HG02885 (cell line): Measurements from ENCODE around the gene RNU1-4.
"Not testable (repeated sequence)": the region's sequence is repeated elsewhere in the genome, so short reads cannot be mapped to it uniquely, and the experiment has no call there.

Experiments
- ATAC-seq: cut with Tn5 transposase; IDR thresholded peaks from one replicate; pipeline ENCODE4 v1.9.1; 2021; ENCODE audit warnings: mild to moderate bottlenecking; ENCODE audit not compliant: unreplicated experiment, poor library complexity

Gene RNU1-4

DNA sequence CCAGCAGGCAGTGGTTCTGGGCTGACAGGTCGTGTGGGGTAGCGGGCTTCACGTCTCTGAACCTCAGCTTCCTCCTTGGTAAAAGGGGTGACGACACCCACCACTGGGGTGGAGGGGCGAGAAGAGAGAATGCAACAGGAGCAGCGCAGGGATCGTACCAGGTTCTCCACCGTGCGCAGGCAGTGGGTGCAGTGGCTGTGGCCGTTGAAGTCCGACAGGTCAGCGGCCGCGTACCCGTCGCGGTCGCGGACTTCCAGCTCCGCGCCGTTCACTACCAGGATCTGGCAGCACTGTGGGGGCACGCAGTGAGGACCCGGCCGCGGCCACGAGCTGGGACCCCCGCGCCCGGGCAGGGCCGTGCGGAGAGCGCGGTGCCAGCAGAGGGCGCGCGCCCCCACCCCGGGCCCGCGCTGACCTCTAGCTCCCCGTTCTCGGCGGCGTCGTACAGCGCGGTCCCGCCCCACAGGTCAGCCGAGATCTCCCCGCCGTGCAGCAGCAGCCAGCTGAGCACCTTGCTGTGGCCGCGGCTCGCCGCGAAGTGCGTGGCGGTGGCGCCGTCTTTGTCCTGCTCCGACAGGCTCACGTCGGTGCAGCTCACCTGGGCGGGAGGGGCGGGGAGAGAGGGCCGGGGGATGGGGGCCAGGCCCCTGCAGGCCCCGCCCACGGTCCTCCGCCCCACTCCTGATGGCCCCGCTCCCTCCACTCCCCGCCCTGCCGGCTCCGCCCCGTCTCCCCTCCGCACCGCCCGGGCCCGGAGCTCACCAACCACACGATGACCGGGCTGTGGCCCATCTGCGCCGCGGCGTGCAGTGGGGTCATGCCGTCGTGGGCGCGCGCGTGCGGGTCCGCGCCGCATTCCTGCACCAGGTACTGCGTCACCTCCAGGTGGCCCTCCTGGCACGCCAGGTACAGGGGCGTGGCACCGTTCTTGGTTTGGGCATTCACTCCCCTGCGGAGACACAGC, 32.9 kb upstream of the RNU1-4 start:
- ATAC-seq = not testable (repeated sequence)

DNA sequence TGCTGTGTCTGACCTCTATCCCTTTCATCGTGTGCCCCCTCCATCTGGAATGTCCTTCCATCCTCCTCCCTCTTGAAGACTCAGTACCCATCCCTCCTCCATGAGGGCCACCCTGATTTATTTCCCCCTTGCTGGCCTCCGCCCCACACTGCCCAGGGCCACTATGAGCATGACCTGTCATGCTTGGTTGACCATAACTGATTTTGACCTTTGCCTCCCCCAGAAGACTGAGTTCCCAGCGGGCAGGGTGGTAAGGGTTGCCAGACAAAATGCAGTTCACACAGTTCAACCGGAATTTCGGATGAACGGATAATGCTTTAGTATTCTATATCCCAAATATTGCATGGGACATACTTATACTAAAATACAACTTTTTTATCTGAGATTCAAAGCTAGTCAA, 31.6 kb upstream of the RNU1-4 start:
- ATAC-seq = not testable (repeated sequence)

- ATAC-seq = not testable (repeated sequence)
Observed at GRCh38 chr1:16709659-16710087, 30.6 kb upstream of the RNU1-4 start.

DNA sequence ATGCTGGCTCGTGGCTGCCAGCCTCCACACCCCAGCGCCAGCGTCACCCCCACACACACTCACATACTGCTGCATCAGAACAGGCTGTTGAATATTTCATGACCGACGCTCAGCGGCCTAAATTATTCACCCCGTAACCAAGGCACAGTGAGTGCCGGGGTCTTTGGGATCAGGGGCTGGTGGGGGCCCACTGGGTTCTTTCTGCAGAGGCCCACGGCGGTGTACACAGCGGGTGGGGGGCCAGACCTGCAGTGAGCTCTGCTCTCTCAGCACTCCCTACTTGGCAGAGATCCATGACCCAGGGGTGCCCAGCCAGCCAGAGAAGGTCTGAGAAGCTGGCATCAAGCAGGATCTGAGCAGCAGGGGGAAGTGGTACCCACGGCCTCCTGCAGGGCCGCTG, 29.7 kb upstream of the RNU1-4 start:
- not testable (repeated sequence) for ATAC-seq

GRCh38 chr1:16712131-16712530, 28.2 kb upstream of the RNU1-4 start:
- ATAC-seq = not testable (repeated sequence)

DNA sequence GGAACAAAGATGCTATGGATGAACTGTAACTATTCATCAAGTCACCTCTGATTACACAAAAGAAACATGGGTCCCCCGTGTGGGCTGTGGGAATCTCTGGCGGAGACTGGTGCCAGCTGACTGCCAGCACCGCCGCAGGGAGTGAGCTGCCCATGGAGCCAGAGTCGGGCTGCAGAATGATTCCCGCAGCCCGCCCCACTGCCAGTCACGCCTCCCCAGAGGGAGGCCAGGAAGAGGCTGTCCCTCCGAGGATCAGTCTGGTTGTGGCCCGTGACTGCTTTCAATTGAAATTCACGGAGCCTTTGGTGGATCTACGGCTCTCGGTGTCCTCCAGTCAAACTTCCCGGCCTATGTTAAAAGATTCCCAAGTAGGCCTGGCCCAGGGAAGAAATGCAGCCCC, 27.7 kb upstream of the RNU1-4 start:
- not testable (repeated sequence) for ATAC-seq

GRCh38 chr1:16712984-16713383, 27.3 kb upstream of the RNU1-4 start:
- ATAC-seq = not testable (repeated sequence)

GRCh38 chr1:16713480-16713879, 26.8 kb upstream of the RNU1-4 start:
- not testable (repeated sequence) for ATAC-seq

- ATAC-seq = no peak
Observed at GRCh38 chr1:16716691-16717335, 23.5 kb upstream of the RNU1-4 start.

GRCh38 chr1:16717336-16718098, 22.8 kb upstream of the RNU1-4 start:
- no peak for ATAC-seq

- not testable (repeated sequence) for ATAC-seq
Observed at GRCh38 chr1:16718099-16718907, 22.0 kb upstream of the RNU1-4 start.

- no peak for ATAC-seq
Observed at GRCh38 chr1:16718908-16719533, 21.3 kb upstream of the RNU1-4 start.

GRCh38 chr1:16719571-16720350, 20.6 kb upstream of the RNU1-4 start:
- no peak for ATAC-seq

DNA sequence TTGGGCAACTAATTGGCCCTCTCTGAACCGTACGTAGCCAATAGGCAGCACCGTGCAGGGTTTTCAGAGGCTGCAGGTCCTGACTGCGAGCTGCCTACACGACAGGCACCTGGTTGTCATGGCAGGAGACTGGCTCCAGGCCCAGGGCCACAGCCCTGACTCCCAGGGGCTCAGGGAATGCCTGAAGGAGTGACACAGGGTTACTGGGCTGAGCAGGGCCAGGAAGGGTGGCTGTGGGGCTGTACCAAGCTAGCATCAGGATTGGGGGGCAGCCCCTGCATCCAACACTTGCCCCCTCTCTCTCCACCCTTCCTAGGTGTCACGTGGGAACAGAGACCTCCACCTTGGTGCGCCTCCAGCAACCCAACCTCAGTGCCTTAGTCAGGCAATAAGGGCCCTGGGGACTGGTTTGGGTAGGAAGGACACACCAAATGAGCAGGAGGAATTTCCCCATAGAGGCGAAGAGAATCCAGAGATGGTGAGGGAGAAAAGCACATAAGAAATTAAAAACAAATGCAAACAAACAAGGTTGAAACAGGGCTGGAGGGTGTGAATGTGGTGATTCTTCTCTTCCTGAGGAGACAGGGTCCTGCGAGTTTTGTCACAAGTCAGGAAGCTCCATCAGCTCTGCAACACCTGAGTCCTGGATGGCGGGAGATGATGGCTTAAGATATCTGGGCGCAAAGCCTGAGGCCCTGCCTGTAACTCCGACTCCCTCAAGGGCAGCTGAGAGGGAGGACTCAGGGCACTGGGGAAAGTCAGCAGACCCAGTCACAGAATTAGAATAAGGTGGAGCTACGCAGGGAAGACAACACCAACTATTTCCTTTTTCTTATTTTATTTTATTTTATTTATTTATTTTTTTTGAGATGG, 19.7 kb upstream of the RNU1-4 start:
- ATAC-seq = no peak

DNA sequence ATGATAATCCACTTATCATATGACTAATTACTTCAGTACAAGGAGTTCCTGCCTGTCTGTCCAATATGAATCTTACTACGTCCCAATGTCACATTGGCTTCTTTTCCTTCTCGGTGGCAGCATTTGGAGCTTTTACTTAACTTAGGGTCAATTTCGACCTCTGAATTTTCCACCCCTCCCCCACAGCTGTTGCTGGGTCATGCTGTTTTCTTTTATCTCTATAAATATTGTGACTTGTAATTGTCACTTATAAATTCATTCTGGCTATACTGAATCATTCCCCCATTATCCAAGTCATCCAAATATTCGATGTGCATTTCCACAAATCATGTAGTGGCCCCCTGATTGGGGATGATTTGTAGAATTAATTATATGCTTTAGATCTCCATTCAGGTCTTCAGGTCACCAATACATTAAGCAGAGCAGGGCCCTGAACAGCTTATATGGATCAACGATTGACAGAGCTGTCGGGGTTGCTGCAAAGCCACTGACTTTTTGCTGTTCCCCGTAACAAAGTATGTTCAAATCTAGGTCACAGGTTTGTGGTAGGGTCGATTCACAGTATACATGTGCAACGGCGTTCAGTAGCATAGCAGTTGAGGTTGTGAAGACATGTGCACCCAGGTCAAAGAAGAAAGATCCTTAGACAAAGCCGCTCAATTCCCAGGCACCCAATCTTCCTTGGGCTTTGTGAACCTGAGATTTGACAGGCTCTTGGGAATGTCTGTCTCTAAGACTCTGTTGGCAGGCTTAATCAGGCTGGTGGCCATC, 18.3 kb upstream of the RNU1-4 start:
- ATAC-seq = no peak

DNA sequence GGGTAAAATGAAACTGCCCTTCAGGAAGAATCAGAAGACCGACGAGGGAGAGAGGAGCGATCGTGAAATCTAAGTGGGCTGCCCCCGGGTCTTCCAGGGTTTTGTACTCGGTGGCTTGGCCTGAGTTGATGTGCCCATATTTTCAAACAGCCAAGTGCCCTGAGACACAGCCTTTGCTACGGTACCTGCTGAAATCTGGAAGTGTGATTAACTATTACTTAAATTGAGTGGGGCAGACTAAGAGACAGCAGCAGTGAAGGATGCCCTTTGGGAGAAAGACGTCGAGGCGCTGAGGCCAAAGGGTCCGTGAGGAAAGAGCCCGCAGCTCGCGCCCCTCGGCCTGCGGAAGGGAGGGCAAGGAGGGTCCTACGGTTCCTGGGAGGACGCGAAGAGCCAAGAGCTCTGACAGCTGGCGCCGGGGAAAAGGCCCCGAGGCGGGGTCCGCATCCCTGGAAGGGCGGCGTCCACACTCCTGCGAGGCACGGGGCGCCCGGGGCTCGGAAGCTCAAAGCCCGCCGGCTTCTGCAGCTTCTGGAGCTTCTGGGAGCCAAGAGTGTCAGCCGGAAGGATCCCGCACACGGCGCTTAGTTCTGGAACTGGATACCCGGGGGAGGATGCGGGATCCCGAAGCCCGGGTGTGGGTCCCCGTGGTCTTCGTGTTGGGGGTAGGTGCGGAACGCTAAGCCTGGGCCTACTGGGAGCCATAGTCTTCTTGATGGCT, 15.4 kb upstream of the RNU1-4 start:
- no peak for ATAC-seq
